ENCODE data around the gene ACTL7B.

- no peak for TF ChIP-seq CTCF (IDR thresholded peaks at IDR 0.05)
- no peak for TF ChIP-seq POLR2A (IDR thresholded peaks at IDR 0.05; ENCODE audit: low read depth)
These were observed 48.4 kb upstream of the ACTL7B start for GRCh38 chr9:108904161-108904560.
